Uterus (tissue), 2 donors: ENCODE data around the gene KCNQ5.

Experiments used
- CTCF ChIP-seq, 4 experiments: fragments of 200-600 bp in 2 of 4; fragments of 450-650 bp in 2 of 4; sonication (generic) in 2 of 4; IDR thresholded peaks; one replicate each; pipeline ENCODE4 v1.5.1; 2016 to 2019; ENCODE audit warnings: antibody characterized with exemption in 4 of 4, mild to moderate bottlenecking in 2 of 4, moderate library complexity in 1 of 4
- POLR2A ChIP-seq, 2 donors: fragments of 450-650 bp; IDR thresholded peaks; one replicate each; pipeline ENCODE4 v1.6.1; 2016; ENCODE audit warnings: antibody characterized with exemption in 2 of 2, mild to moderate bottlenecking in 1 of 2, moderate library complexity in 1 of 2

- no peak for TF ChIP-seq POLR2A (IDR thresholded peaks at IDR 0.05)
- TF ChIP-seq CTCF (IDR thresholded peaks at IDR 0.05) = no peak
These were observed 614.4 kb downstream of the KCNQ5 start for GRCh38 chr6:73236144-73236750.
